HG03196 (cell line): ENCODE measurements around the gene TFF1.

Source experiments
- ATAC-seq: cut with Tn5 transposase; IDR thresholded peaks from one replicate; pipeline ENCODE4 v1.9.1; 2021; ENCODE audit not compliant: unreplicated experiment

Gene TFF1

GRCh38 chr21:42321231-42321630 lies 45.1 kb downstream of the TFF1 start:
- no peak for ATAC-seq

GRCh38 chr21:42320791-42321190 lies 45.5 kb downstream of the TFF1 start:
- ATAC-seq: no peak

GRCh38 chr21:42319851-42320572 lies 46.3 kb downstream of the TFF1 start:
- no peak for ATAC-seq

GRCh38 chr21:42319376-42319775 lies 47.0 kb downstream of the TFF1 start:
- no peak for ATAC-seq

- no peak for ATAC-seq
Observed at GRCh38 chr21:42317826-42318746, 48.2 kb downstream of the TFF1 start.

GRCh38 chr21:42317341-42317741 lies 49.0 kb downstream of the TFF1 start:
- ATAC-seq: no peak

GRCh38 chr21:42316891-42317290 lies 49.4 kb downstream of the TFF1 start:
- no peak for ATAC-seq

- no peak for ATAC-seq
Observed at GRCh38 chr21:42315296-42315891, 50.9 kb downstream of the TFF1 start, which contains the start of gene TFF3. Gene TFF3 (minus strand): TSS chr21:42315409. CDS start chr21:42315374, 35 bp downstream.

GRCh38 chr21:42314616-42315295 lies 51.6 kb downstream of the TFF1 start:
- no peak for ATAC-seq

- ATAC-seq: no peak
Observed at GRCh38 chr21:42313501-42313969, 52.8 kb downstream of the TFF1 start.

GRCh38 chr21:42312626-42313104 lies 53.7 kb downstream of the TFF1 start:
- ATAC-seq: no peak
